ENCODE results near the gene ECM2. TPM values are rescaled to one million over a fixed set of nuclear protein-coding genes. Genes with fewer than 3 reads are reported as not detected.
"Not testable (repeated sequence)": the region's sequence is repeated elsewhere in the genome, so short reads cannot be mapped to it uniquely, and the experiment has no call there.

Gene ECM2
- total and polyA plus RNA-seq, 2 of the 8 experiments (the other 6 are each of a cell fraction or from before 2014, with no cell fraction given): not detected

- Histone ChIP-seq H3K4me2 (ENCODE audit: insufficient read depth in 1 of 2, low read depth in 2 of 2, low read length in 2 of 2) (no peak overlapping the region), H2BK15ac (ENCODE audit: low read length) (no peak overlapping the region), H3K9ac (replicated peaks in 1 of 4; ENCODE audit: extremely low read depth in 1 of 4, low read depth in 3 of 4, low read length in 3 of 4) (no peak overlapping the region), H3K4me3 (ENCODE audit: extremely low read depth in 1 of 4, insufficient read depth in 2 of 4, low read depth in 3 of 4, low read length in 4 of 4) (no peak overlapping the region), H2BK12ac (ENCODE audit: low read depth, low read length) (no peak overlapping the region), H3K4me1 (replicated peaks in 1 of 4; ENCODE audit: control insufficient read depth in 3 of 4, insufficient read depth in 4 of 4, low read length in 3 of 4) (no peaks in the 10 kb centered on the region), H3K18ac (ENCODE audit: extremely low read depth, low read length) (no peak overlapping the region), H4K91ac (replicated peaks; ENCODE audit: insufficient read length, low read length) (no peak overlapping the region), H2BK5ac (ENCODE audit: low read depth, low read length) (no peak overlapping the region), H3K14ac (ENCODE audit: insufficient read length) (no peak overlapping the region), H2AK5ac (ENCODE audit: low read depth, low read length) (no peak overlapping the region), H3K27me3 (replicated peaks in 1 of 4; ENCODE audit: control insufficient read depth in 3 of 4, extremely low read depth in 1 of 4, insufficient read depth in 3 of 4, low read length in 3 of 4) (no peaks in the 10 kb centered on the region), H2BK120ac (replicated peaks; ENCODE audit: low read depth, low read length) (no peak overlapping the region), H4K20me1 (replicated peaks in 1 of 2; ENCODE audit: control insufficient read depth in 1 of 2, insufficient read depth in 2 of 2, low read length in 2 of 2) (no peaks in the 10 kb centered on the region), H2BK20ac (ENCODE audit: low read length) (no peak overlapping the region), H3K79me1 (ENCODE audit: low read depth, low read length) (no peaks in the 10 kb centered on the region), H3K9me3 (ENCODE audit: insufficient read depth in 2 of 2, low read depth in 1 of 2, low read length in 1 of 2) (peaks cover 3 to 9% of the 10 kb centered on the region in 2 experiments; a peak in 1 of 4 replicates), H2AFZ (ENCODE audit: low read length) (no peak overlapping the region), H4K5ac (ENCODE audit: insufficient read length, low read depth, low read length) (no peak overlapping the region), H3K79me2 (ENCODE audit: control insufficient read depth in 1 of 2, insufficient read depth in 2 of 2, low read length in 2 of 2) (no peaks in the 10 kb centered on the region), H3K23me2 (ENCODE audit: low read depth, low read length) (no peaks in the 10 kb centered on the region), H4K8ac (ENCODE audit: extremely low read depth, insufficient read depth, low read length) (no peak overlapping the region), H3K56ac (replicated peaks; ENCODE audit: insufficient read length, low read depth, low read length) (no peak overlapping the region), H3K4ac (replicated peaks; ENCODE audit: insufficient read length, low read depth, low read length) (no peak overlapping the region), H3K23ac (ENCODE audit: insufficient read length) (no peak overlapping the region), H3K27ac (ENCODE audit: low read depth, low read length) (no peak overlapping the region), H3K36me3 (ENCODE audit: control insufficient read depth in 2 of 4, insufficient read depth in 4 of 4, low read length in 3 of 4) (no peaks in the 10 kb centered on the region)
- no peak for TF ChIP-seq NANOG (IDR thresholded peaks at IDR 0.05; ENCODE audit: insufficient read depth, low read depth, low read length, poor library complexity, severe bottlenecking)
- TF ChIP-seq SIX5 (IDR thresholded peaks at IDR 0.05; ENCODE audit: low read depth, low read length): no peak
- POLR2A ChIA-PET (ENCODE audit: partially characterized antibody): no interaction called here
- CTCF ChIA-PET (ENCODE audit: partially characterized antibody): no interaction called here
- DNase-seq (ENCODE audit: low read depth in 1 of 2, low spot score in 2 of 2): no peak
- no peak for FAIRE-seq
- 89% methylated on average over 1 of the region's 1 CpG; no CpG with 5 or more reads in 1 of the 2 experiments for WGBS, 2 experiments (ENCODE audit: extremely low coverage in 1 of 2, insufficient coverage in 1 of 2, insufficient read length in 1 of 2, insufficient replicate concordance in 2 of 2, low coverage in 1 of 2, low lambda C conversion rate in 2 of 2, missing lambda C conversion rate in 1 of 2)
These were observed 40.4 kb upstream of the ECM2 start for GRCh38 chr9:92576175-92576574.

GRCh38 chr9:92573612-92574011 lies 37.8 kb upstream of the ECM2 start:
- H2BK12ac ChIP-seq (ENCODE audit: low read depth, low read length); H3K23ac ChIP-seq (ENCODE audit: insufficient read length); H3K36me3 ChIP-seq (ENCODE audit: control insufficient read depth in 2 of 4, insufficient read depth in 4 of 4, low read length in 3 of 4); H3K27ac ChIP-seq (ENCODE audit: low read depth, low read length); H4K91ac ChIP-seq (replicated peaks; ENCODE audit: insufficient read length, low read length); H3K14ac ChIP-seq (ENCODE audit: insufficient read length); H3K56ac ChIP-seq (replicated peaks; ENCODE audit: insufficient read length, low read depth, low read length); H2BK20ac ChIP-seq (ENCODE audit: low read length); H3K9ac ChIP-seq (replicated peaks in 1 of 4; ENCODE audit: extremely low read depth in 1 of 4, low read depth in 3 of 4, low read length in 3 of 4); H2AFZ ChIP-seq (ENCODE audit: low read length); FAIRE-seq; H3K4me3 ChIP-seq (ENCODE audit: extremely low read depth in 1 of 4, insufficient read depth in 2 of 4, low read depth in 3 of 4, low read length in 4 of 4); H3K23me2 ChIP-seq (ENCODE audit: low read depth, low read length); H3K27me3 ChIP-seq (replicated peaks in 1 of 4; ENCODE audit: control insufficient read depth in 3 of 4, extremely low read depth in 1 of 4, insufficient read depth in 3 of 4, low read length in 3 of 4); POLR2A ChIA-PET (ENCODE audit: partially characterized antibody); H3K9me3 ChIP-seq (ENCODE audit: insufficient read depth in 2 of 2, low read depth in 1 of 2, low read length in 1 of 2); H3K4me2 ChIP-seq (ENCODE audit: insufficient read depth in 1 of 2, low read depth in 2 of 2, low read length in 2 of 2); H4K20me1 ChIP-seq (replicated peaks in 1 of 2; ENCODE audit: control insufficient read depth in 1 of 2, insufficient read depth in 2 of 2, low read length in 2 of 2); H3K18ac ChIP-seq (ENCODE audit: extremely low read depth, low read length); H2BK15ac ChIP-seq (ENCODE audit: low read length); H4K8ac ChIP-seq (ENCODE audit: extremely low read depth, insufficient read depth, low read length); CTCF ChIA-PET (ENCODE audit: partially characterized antibody); H3K4me1 ChIP-seq (replicated peaks in 1 of 4; ENCODE audit: control insufficient read depth in 3 of 4, insufficient read depth in 4 of 4, low read length in 3 of 4); H4K5ac ChIP-seq (ENCODE audit: insufficient read length, low read depth, low read length); H3K4ac ChIP-seq (replicated peaks; ENCODE audit: insufficient read length, low read depth, low read length); H3K79me1 ChIP-seq (ENCODE audit: low read depth, low read length); H2BK5ac ChIP-seq (ENCODE audit: low read depth, low read length); H3K79me2 ChIP-seq (ENCODE audit: control insufficient read depth in 1 of 2, insufficient read depth in 2 of 2, low read length in 2 of 2); H2AK5ac ChIP-seq (ENCODE audit: low read depth, low read length); H2BK120ac ChIP-seq (replicated peaks; ENCODE audit: low read depth, low read length); DNase-seq (ENCODE audit: low read depth in 1 of 2, low spot score in 2 of 2): not testable (repeated sequence)
- WGBS, 2 experiments (ENCODE audit: extremely low coverage in 1 of 2, insufficient coverage in 1 of 2, insufficient read length in 1 of 2, insufficient replicate concordance in 2 of 2, low coverage in 1 of 2, low lambda C conversion rate in 2 of 2, missing lambda C conversion rate in 1 of 2): 94% methylated on average over 14 of the region's 14 CpGs; no CpG with 5 or more reads in 1 of the 2 experiments
